Gastrocnemius medialis (tissue), 4 donors: ENCODE results near the gene PAOX. TPM values are rescaled to one million over a fixed set of nuclear protein-coding genes. Genes with fewer than 3 reads are reported as not detected.
"Not testable (repeated sequence)": the region's sequence is repeated elsewhere in the genome, so short reads cannot be mapped to it uniquely, and the experiment has no call there.

Experiments
- ATAC-seq, 2 donors: fragments of 150-250 bp; one replicate each; pipeline ENCODE4 v1.9.1; 2016
- DNase-seq, 2 donors: peaks; one replicate each; pipeline ENCODE4 v3.0.0-alpha.2; 2019
- H3K27ac ChIP-seq, 4 donors: fragments of 200-600 bp; sonication (generic); 1 replicate in 1 of 4; 2 replicates in 3 of 4; pipeline ENCODE4 v1.5.1; 2016 to 2018; ENCODE audit warnings: mild to moderate bottlenecking in 2 of 4, moderate library complexity in 1 of 4
- H3K27me3 ChIP-seq, 3 donors: fragments of 200-600 bp; sonication (generic) in 2 of 3; 1 replicate in 1 of 3; 2 replicates in 2 of 3; pipeline versions ENCODE4 v1.5.1 to v1.6.0; 2016 to 2019; ENCODE audit warnings: mild to moderate bottlenecking in 1 of 3, moderate library complexity in 1 of 3
- H3K36me3 ChIP-seq, 2 donors: fragments of 200-600 bp; sonication (generic) in 1 of 2; one replicate each; pipeline ENCODE4 v1.5.1; 2017 to 2018
- H3K4me1 ChIP-seq, 2 donors: fragments of 200-600 bp; sonication (generic) in 1 of 2; one replicate each; pipeline ENCODE4 v1.5.1; 2016 to 2017; ENCODE audit warnings: mild to moderate bottlenecking in 2 of 2
- H3K4me3 ChIP-seq, 4 donors: fragments of 200-600 bp; sonication (generic) in 3 of 4; 1 replicate in 1 of 4; 2 replicates in 3 of 4; pipeline ENCODE4 v1.5.1; 2016 to 2019; ENCODE audit warnings: mild to moderate bottlenecking in 2 of 4
- H3K9me3 ChIP-seq, 3 donors: fragments of 200-600 bp; sonication (generic) in 2 of 3; 1 replicate in 1 of 3; 2 replicates in 2 of 3; pipeline ENCODE4 v1.5.1; 2016 to 2019
- POLR2A ChIP-seq, 2 donors: fragments of 450-650 bp; IDR thresholded peaks; one replicate each; pipeline ENCODE4 v1.6.1; 2017; ENCODE audit warnings: antibody characterized with exemption in 2 of 2, mild to moderate bottlenecking in 2 of 2, moderate library complexity in 2 of 2
- in situ Hi-C, 4 donors: fragments of 200-750 bp; cut with MboI; loops; one replicate each; pipeline versions ENCODE4 v1.15.0 to v1.8.0; 2017; ENCODE audit warnings: low sequenced_read_pairs in 4 of 4
- intact Hi-C: fragments of 100-400 bp; cut with DNase I; formaldehyde crosslinking; loops from one replicate; pipeline ENCODE4 v1.15.1; 2023; ENCODE audit warnings: low total_unique reads
- total RNA-seq, 4 donors: library from RNA; depleted of rRNA; stranded (reverse); fragments of >200 nt; gene quantifications; one replicate each; pipeline versions ENCODE4 v1.1.0 to v1.2.3, GENCODE V29; 2016
- TF ChIP-seq, protein P1 (sequence below), 5 experiments: fragments of 450-650 bp in 3 of 5; fragments of 200-600 bp in 2 of 5; sonication (generic) in 2 of 5; IDR thresholded peaks in 4 of 5; conservative IDR thresholded peaks in 1 of 5; 1 replicate in 4 of 5; 2 replicates in 1 of 5; pipeline ENCODE4 v1.5.1; 2016 to 2019; ENCODE audit warnings: antibody characterized with exemption in 5 of 5, mild to moderate bottlenecking in 3 of 5, moderate library complexity in 3 of 5

PAOX gene
- total RNA-seq, 4 donors from 2014 or later, result 4.9 to 7.7 (median 6.7) TPM

DNA sequence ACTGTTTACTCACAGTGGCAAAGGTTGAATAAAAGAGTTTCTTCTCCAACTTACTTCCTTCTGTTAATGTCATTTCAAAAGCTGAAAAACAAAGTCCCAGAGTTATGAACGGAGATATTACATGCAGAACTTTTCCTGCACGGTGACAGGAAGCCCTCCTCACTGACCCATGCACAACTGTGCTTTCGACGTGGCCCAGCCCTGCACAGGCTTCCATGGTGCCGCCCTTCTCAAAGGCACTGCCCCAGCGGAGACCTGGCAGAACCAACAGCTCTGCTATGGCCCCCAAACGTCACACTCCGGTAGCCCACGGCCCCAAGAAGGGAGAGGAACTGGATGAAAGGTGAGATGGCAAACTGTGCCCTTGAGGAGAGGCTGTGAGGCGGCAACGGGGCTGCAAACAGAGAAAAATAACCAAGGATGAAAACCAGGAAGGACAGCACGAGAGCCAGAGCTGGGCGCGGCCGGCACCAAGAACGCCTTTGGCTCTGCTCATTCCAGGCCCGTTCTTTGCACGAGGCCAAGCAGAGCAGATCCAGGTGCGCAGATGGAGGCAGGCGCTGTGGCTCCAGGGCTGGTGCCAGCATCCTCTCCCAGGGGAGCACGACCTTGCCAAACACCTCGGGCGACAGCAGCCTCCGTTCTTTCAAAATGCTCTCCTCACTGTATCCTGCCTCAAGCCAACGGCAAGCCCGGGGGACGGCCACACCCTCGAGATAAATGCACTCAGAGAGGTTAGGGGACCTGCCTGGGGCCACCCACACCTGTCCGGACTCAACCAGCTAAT is 14.2 kb upstream of the PAOX start:
- no peak for ATAC-seq
- Histone ChIP-seq H3K9me3 (no peaks in the 10 kb centered on the region), H3K4me3 (no peak overlapping the region), H3K36me3 (peaks cover 0 to 66% of the 10 kb centered on the region in 2 donors), H3K27me3 (no peaks in the 10 kb centered on the region), H3K4me1 (no peaks in the 10 kb centered on the region), H3K27ac (no peak overlapping the region)
- DNase-seq, result no peak
- in situ Hi-C loops (no loop called here), intact Hi-C loops (no loop called here)
- TF ChIP-seq, protein P1, sequence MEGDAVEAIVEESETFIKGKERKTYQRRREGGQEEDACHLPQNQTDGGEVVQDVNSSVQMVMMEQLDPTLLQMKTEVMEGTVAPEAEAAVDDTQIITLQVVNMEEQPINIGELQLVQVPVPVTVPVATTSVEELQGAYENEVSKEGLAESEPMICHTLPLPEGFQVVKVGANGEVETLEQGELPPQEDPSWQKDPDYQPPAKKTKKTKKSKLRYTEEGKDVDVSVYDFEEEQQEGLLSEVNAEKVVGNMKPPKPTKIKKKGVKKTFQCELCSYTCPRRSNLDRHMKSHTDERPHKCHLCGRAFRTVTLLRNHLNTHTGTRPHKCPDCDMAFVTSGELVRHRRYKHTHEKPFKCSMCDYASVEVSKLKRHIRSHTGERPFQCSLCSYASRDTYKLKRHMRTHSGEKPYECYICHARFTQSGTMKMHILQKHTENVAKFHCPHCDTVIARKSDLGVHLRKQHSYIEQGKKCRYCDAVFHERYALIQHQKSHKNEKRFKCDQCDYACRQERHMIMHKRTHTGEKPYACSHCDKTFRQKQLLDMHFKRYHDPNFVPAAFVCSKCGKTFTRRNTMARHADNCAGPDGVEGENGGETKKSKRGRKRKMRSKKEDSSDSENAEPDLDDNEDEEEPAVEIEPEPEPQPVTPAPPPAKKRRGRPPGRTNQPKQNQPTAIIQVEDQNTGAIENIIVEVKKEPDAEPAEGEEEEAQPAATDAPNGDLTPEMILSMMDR (IDR thresholded peaks at IDR 0.05 in 4 of 5, conservative IDR thresholded peaks at IDR 0.05 in 1 of 5), result no peak
- TF ChIP-seq POLR2A (IDR thresholded peaks at IDR 0.05), result no peak

DNA sequence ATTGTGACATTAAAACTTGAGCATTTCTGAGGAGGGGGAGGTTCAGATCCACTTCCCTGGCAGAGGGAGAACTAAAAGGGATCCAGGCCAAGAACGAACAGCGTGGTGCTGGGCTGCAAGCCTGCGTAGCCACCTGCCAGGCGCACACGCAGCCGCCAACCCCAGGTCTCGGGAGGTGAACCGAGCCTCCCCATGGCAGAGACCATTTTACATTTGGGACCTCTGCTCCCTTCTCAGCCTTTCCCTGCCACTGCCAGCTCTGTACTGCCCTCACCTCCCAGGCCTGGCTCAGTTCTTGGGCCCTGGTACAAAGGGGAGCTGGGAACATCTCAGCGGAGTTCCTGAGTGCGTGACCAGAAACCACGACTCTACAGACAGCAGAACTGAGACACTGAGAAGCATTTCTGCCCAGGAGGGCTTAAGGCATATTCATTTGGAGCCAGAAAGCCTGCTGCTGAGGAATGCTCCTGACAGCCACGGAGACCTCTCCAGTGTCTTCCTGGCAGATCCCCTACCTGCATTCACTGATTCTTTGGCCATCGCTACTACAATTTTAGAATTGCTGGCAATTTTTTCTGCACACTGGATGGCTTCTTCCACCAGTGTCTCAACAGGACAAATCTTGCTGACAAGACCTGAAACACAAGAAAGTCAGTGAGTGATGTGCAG is 13.5 kb upstream of the PAOX start:
- Histone ChIP-seq H3K27me3 (no peaks in the 10 kb centered on the region), H3K4me1 (no peaks in the 10 kb centered on the region), H3K4me3 (no peak overlapping the region), H3K9me3 (no peaks in the 10 kb centered on the region), H3K36me3 (peaks cover 0 to 74% of the 10 kb centered on the region in 2 donors), H3K27ac (no peak overlapping the region)
- no peak for ATAC-seq
- TF ChIP-seq POLR2A (IDR thresholded peaks at IDR 0.05), result no peak
- TF ChIP-seq, protein P1 (IDR thresholded peaks at IDR 0.05 in 4 of 5, conservative IDR thresholded peaks at IDR 0.05 in 1 of 5), result no peak
- intact Hi-C loops, result no loop called here
- in situ Hi-C loops, result no loop called here
- no peak for DNase-seq

DNA sequence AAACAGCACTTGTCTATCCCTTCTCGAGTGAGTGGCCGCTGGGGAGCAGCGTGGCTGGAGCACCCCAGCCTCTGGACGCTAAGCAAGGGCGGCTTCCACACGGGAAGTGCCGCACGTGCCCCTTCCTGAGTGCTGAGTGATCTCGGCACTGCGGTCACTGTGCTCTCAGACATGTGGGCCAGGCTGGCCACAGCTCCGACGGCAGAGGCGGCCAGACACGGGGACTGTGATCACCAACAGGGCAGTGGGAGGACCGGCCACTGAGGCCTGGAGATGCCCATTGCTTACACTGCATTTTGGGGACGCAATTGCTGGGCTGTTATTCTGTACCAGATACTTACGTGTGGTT is 13.0 kb upstream of the PAOX start:
- no peak overlapping the region for H3K4me3 ChIP-seq
- DNase-seq, result no peak

DNA sequence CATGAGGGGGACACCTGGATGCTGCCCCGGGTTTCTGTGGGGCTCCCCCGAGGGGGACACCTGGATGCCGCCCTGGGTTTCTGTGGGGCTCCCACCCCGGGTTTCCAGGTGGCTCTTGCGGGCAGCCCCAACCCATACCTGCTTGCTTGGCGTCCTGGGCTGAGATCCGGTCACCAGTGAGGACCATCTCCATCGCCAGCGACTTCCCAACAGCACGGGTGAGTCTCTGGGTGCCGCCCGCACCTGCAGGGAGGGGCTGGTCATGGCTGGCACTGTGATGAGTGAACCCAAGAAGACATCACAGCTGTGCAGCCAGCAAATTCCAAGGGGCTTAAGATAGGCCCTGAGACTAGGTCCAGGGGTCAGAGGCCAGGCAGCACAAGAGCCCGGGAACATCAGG is 12.3 kb upstream of the PAOX start:
- intact Hi-C loops (no loop called here), in situ Hi-C loops (no loop called here)
- ATAC-seq, result no peak
- Histone ChIP-seq H3K4me3 (no peak overlapping the region), H3K27ac (no peak overlapping the region), H3K9me3 (no peaks in the 10 kb centered on the region), H3K36me3 (peaks cover 0 to 74% of the 10 kb centered on the region in 2 donors), H3K27me3 (no peaks in the 10 kb centered on the region), H3K4me1 (no peaks in the 10 kb centered on the region)
- no peak for TF ChIP-seq POLR2A (IDR thresholded peaks at IDR 0.05)
- DNase-seq, result no peak

More for the DNA sequence above, 13.0 kb upstream of the PAOX start:
- peaks cover 0 to 75% of the 10 kb centered on the region in 2 donors for H3K36me3 ChIP-seq
- no peaks in the 10 kb centered on the region for H3K9me3 ChIP-seq
- no peak for ATAC-seq
- in situ Hi-C loops (no loop called here), intact Hi-C loops (no loop called here)
- H3K27ac ChIP-seq, result no peak overlapping the region
- H3K27me3 ChIP-seq, result no peaks in the 10 kb centered on the region
- TF ChIP-seq POLR2A (IDR thresholded peaks at IDR 0.05), result no peak
- no peaks in the 10 kb centered on the region for H3K4me1 ChIP-seq

DNA sequence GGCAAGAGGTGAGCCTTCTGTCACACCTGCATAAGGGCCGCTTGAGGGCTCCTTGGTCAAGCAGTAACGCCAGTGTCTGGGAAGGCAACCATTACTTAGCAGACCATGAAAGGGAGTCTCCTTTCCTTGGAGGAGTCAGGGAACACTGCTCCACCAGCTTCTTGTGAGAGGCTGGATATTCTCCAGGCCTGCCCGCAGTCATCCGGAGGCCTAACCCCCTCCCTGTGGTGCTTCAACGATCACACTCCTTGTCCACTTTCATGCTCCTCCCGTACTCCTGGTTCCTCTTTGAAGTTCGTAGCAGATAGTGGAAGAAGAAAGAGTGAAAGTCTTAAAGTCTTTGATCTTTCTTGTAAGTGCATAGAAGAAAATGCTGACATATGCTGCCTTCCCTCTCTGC is 11.6 kb upstream of the PAOX start:
- intact Hi-C loops, H3K27ac ChIP-seq, H3K27me3 ChIP-seq, DNase-seq, H3K4me3 ChIP-seq, H3K9me3 ChIP-seq, ATAC-seq, H3K4me1 ChIP-seq, in situ Hi-C loops: not testable (repeated sequence)
- peaks cover 0 to 67% of the 10 kb centered on the region in 2 donors for H3K36me3 ChIP-seq

DNA sequence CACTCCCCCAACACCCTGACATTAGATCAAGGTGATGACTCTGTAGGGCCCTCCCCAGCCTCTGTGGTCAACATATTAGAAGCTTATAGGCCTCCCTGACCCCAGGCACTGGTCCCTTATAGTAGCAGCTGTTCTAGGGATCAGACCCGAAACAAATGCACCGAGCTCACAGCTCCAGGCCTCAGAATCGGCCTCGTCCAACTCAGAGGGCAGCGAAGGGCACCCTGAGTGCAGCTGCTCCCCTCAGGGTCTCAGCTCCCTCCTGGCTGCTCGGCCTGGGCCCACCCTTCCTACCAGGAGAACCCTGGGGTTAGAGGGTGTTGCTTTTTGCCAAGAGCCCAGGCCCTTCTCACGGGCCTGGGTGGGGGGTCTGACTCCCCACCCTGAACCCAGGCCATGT is 10.9 kb upstream of the PAOX start:
- peaks cover 0 to 60% of the 10 kb centered on the region in 2 donors for H3K36me3 ChIP-seq
- in situ Hi-C loops (no loop called here), intact Hi-C loops (no loop called here)
- no peaks in the 10 kb centered on the region for H3K27me3 ChIP-seq
- TF ChIP-seq POLR2A (IDR thresholded peaks at IDR 0.05), result no peak
- TF ChIP-seq, protein P1 (IDR thresholded peaks at IDR 0.05 in 4 of 5, conservative IDR thresholded peaks at IDR 0.05 in 1 of 5), result no peak
- H3K9me3 ChIP-seq, result no peaks in the 10 kb centered on the region
- H3K4me1 ChIP-seq, result peaks cover 6 to 9% of the 10 kb centered on the region in 2 donors
- H3K27ac ChIP-seq, result no peak overlapping the region
- H3K4me3 ChIP-seq, result no peak overlapping the region
- DNase-seq (no peak), ATAC-seq (no peak)
